Measurements from ENCODE around the gene ATAD3A.

Gene ATAD3A

GRCh38 chr1:1560178-1560577 is 48.2 kb downstream of the ATAD3A start:
- POLR2A ChIA-PET, result no interaction called here
- CTCF ChIA-PET, result interaction anchor here (3.4 kb wide), 1 partner anchor 14 kb away, joined by 15 read pairs; no protein-coding TSS in a partner anchor
- TF ChIP-seq CTCF (IDR thresholded peaks at IDR 0.05; ENCODE audit: control extremely low read depth, extremely low read depth, low read depth, missing control alignments), result no peak
- no peak for DNase-seq (ENCODE audit: extremely low spot score)

- TF ChIP-seq CTCF (IDR thresholded peaks at IDR 0.05; ENCODE audit: control extremely low read depth, extremely low read depth, low read depth, missing control alignments), result no peak
- POLR2A ChIA-PET, result interaction anchor here (0.6 kb wide), 1 partner anchor 42 kb away, joined by 3 read pairs; no protein-coding TSS in a partner anchor
- DNase-seq (ENCODE audit: extremely low spot score), result no peak
- CTCF ChIA-PET, result interaction anchor here (1.1 kb wide), 1 partner anchor 190 kb away, joined by 3 read pairs; no protein-coding TSS in a partner anchor
Measured at GRCh38 chr1:1561801-1562470, 50.0 kb downstream of the ATAD3A start.

GRCh38 chr1:1562556-1563195 is 50.7 kb downstream of the ATAD3A start:
- ChIA-PET CTCF (interaction anchor here (1.1 kb wide), 1 partner anchor 191 kb away, joined by 3 read pairs; no protein-coding TSS in a partner anchor), POLR2A (no interaction called here)
- DNase-seq (ENCODE audit: extremely low spot score), result no peak
- TF ChIP-seq CTCF (IDR thresholded peaks at IDR 0.05; ENCODE audit: control extremely low read depth, extremely low read depth, low read depth, missing control alignments), result no peak

- ChIA-PET POLR2A (no interaction called here), CTCF (no interaction called here)
- no peak for DNase-seq (ENCODE audit: extremely low spot score)
- TF ChIP-seq CTCF (IDR thresholded peaks at IDR 0.05; ENCODE audit: control extremely low read depth, extremely low read depth, low read depth, missing control alignments), result no peak
Measured at GRCh38 chr1:1563688-1564087, 51.7 kb downstream of the ATAD3A start.

GRCh38 chr1:1564268-1564667 is 52.3 kb downstream of the ATAD3A start:
- DNase-seq (ENCODE audit: extremely low spot score), result no peak
- ChIA-PET POLR2A (interaction anchor here (0.5 kb wide), 1 partner anchor 345 kb away, joined by 3 read pairs; no protein-coding TSS in a partner anchor), CTCF (interaction anchor here (1.9 kb wide), 1 partner anchor 59 kb away, joined by 5 read pairs; no protein-coding TSS in a partner anchor)
- no peak for TF ChIP-seq CTCF (IDR thresholded peaks at IDR 0.05; ENCODE audit: control extremely low read depth, extremely low read depth, low read depth, missing control alignments)

GRCh38 chr1:1565340-1565739 is 53.4 kb downstream of the ATAD3A start:
- TF ChIP-seq CTCF (IDR thresholded peaks at IDR 0.05; ENCODE audit: control extremely low read depth, extremely low read depth, low read depth, missing control alignments), result no peak
- no peak for DNase-seq (ENCODE audit: extremely low spot score)
- POLR2A ChIA-PET, result no interaction called here
- CTCF ChIA-PET, result interaction anchor here (1.2 to 1.9 kb wide), 2 partner anchors 11 to 60 kb away, joined by 3 to 5 read pairs; no protein-coding TSS in a partner anchor
